ENCODE measurements around the gene NELFA.

Gene NELFA

DNA sequence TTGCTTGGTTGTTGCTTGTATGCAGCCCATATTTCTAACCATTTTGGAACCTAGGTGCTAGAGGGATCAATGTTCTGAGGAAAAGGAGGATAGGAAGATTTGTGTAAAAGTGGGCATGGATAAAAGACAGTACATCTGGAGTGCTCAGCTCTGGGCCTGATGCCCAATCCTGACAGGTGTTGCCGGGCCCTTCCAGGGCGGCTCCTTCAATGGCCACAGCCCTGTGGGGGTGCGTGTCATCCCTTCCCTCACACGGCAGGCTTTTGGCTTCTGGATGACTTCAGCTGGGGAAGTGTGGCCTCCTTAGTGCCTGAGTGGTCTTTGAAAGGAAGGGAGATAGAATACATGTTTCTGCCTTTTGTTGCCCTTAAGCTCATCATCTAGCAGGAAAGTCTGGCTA lies 47.2 kb downstream of the NELFA start:
- DNase-seq (ENCODE audit: extremely low read depth, low read depth) = no peak
- TF ChIP-seq, protein P1, sequence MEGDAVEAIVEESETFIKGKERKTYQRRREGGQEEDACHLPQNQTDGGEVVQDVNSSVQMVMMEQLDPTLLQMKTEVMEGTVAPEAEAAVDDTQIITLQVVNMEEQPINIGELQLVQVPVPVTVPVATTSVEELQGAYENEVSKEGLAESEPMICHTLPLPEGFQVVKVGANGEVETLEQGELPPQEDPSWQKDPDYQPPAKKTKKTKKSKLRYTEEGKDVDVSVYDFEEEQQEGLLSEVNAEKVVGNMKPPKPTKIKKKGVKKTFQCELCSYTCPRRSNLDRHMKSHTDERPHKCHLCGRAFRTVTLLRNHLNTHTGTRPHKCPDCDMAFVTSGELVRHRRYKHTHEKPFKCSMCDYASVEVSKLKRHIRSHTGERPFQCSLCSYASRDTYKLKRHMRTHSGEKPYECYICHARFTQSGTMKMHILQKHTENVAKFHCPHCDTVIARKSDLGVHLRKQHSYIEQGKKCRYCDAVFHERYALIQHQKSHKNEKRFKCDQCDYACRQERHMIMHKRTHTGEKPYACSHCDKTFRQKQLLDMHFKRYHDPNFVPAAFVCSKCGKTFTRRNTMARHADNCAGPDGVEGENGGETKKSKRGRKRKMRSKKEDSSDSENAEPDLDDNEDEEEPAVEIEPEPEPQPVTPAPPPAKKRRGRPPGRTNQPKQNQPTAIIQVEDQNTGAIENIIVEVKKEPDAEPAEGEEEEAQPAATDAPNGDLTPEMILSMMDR (IDR thresholded peaks at IDR 0.05; ENCODE audit: low read depth, low read length) = no peak

DNA sequence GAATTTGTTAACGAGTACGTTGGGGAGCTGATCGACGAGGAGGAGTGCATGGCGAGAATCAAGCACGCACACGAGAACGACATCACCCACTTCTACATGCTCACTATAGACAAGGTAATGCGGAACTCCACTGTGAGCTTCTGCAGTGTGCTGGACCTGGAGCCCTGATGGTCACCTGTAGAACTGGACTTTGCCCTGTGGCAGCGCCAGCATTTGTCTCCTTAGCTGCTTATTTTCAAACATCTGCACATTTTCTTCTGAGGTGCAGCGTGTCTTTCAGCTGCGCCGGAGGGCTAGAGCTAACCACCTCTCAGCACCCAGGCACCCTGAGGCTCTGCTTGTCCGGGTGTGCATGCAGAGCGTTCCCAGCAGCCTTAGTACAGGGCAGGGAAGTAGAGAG lies 47.7 kb downstream of the NELFA start:
- TF ChIP-seq, protein P1 (IDR thresholded peaks at IDR 0.05; ENCODE audit: low read depth, low read length) = no peak
- no peak for DNase-seq (ENCODE audit: extremely low read depth, low read depth)

DNA sequence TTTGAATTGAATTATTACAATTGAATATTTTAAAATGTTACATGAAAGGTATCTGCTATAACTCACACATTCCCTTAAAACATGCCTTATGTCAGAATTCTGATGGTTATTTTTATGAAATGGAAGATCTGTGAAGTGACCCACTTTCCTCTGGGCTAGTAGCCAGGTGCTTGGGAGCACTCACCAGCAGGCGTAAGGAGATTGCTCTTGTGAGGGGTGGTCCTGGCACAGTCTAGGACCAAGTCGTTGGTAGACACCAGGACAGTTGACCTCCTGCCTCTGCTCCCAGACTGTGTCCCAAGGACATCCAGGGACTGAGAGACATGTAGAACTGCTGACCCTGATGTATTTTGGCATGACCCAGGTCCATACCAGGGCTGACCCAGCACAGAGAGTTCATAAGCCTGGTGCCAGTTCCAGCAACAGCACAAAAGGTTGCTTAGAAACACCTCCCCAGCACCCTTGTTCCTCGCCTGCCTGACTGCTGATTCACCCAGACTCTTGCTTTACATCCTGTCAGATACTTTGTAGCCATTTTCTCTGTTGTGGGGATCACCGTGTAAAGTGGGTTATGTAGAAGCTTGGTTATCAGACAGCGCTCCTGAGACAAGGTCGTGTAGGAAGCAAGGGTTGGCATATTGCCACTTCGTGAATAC lies 48.5 kb downstream of the NELFA start:
- DNase-seq (ENCODE audit: extremely low read depth, low read depth) = no peak
- TF ChIP-seq, protein P1 (IDR thresholded peaks at IDR 0.05; ENCODE audit: low read depth, low read length) = no peak

DNA sequence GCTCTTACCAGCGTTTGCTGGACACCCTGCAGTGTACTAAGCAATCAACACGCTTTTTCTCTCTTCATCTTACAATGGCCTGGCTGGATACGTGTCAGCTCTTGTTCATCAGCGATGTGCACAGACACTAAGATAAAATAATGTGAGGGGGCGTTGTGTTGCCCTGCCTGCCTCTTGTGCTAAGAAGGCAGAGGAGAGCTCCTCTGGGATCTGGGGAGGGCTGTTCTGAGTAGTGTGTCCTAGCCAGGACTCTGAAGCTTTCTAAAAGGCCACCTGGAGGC lies 49.7 kb downstream of the NELFA start:
- DNase-seq (ENCODE audit: extremely low read depth, low read depth) = no peak
- TF ChIP-seq, protein P1 (IDR thresholded peaks at IDR 0.05; ENCODE audit: low read depth, low read length) = no peak

DNA sequence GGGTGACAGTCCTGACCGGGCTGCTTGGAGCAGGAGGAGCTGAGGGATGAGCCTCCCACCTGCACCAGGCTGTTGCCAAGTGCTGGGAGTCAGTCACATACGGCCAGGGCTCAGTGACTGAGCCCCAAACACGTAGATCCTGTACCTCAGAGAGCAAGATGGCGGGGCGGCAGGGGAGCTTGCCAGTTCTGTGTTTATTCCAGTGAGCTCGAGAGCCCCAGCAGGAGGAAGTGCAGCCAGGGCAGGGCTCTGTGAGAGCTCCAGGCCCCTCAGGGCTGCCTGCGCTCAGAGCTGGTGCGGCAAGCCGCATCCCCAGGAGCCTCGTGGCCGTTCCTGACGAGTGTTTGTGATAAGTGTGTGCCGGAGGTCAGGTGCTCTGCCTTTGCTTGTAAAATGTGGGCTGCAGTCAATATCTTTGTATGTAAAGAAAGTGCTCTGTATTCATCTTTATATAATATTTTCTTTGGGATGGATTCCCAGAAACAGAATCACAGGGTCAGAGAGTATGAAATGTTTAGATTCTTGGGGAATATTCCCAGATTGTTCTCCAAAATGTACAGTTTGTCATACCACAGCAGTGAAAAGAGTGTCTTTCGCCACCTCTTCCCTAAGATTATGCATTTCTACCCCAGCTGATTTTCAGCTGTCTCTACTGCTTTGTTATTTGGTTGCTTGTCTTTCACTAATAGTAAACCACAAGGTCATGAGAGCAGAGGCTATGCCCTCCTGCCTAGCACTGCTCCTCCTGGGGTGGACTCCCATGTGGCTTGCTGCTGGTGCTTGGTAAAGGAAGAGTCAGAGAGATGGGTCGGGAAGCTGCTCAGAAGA lies 50.3 kb downstream of the NELFA start:
- no peak for DNase-seq (ENCODE audit: extremely low read depth, low read depth)
- TF ChIP-seq, protein P1 (IDR thresholded peaks at IDR 0.05; ENCODE audit: low read depth, low read length) = no peak

DNA sequence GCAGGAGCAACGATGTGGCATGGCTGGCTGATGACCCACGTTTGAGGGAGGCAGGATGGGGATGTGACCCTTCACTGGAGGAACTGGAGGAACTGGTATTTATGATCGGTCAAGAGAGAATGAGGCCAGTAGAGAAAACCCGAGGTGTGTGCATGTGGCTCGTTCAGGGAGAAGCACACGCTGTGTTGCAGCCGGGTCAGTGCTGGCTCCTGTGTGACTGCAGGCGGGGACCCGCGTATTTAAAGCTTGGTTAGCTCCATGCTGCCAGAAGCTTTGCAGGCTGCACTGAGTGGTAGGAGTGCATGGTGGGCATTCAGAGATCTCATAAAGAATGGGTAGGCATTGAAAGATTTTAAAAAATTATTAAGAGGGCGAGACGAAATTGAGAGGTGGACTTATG lies 52.1 kb downstream of the NELFA start:
- TF ChIP-seq, protein P1 (IDR thresholded peaks at IDR 0.05; ENCODE audit: low read depth, low read length) = no peak
- DNase-seq (ENCODE audit: extremely low read depth, low read depth) = no peak

DNA sequence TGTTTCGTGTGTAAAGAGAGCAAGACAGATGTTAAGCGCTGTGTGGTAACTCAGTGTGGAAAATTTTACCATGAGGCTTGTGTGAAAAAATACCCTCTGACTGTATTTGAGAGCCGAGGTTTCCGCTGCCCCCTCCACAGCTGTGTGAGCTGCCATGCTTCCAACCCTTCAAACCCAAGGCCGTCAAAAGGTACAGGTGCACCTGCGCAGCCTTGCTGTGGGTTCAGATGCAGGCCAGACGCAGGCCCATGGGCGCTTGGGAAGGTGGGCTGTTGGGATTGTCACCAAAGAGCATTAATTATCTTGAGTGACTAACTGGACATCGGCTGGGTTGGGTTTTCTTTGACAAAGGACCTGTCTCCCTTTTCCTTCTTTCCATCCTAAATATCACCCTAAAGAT lies 55.4 kb downstream of the NELFA start:
- DNase-seq (ENCODE audit: extremely low read depth, low read depth) = no peak
- TF ChIP-seq, protein P1 (IDR thresholded peaks at IDR 0.05; ENCODE audit: low read depth, low read length) = no peak
